ENCODE measurements around the gene GLCE.

DNA sequence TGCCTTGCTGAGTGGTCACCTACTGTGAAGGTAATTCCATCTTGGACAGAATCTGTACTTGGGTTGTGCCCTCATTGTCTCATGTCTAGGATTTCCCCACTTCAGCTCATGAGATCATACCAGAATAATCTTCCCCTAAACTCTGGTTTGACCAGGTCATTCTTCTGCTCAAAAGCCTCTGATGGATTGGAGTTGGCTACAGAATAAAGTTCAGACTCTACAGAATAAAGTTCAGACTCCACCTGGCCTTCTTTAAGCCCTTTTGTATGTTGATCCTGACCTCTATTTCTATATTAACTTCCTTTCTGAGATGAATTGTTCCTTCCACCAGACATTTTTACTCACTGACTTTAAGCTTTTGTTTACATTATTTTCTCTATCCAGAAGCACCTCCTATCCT lies 6.4 kb upstream of the GLCE start:
- no peak for TF ChIP-seq GABPA (IDR thresholded peaks at IDR 0.05; ENCODE audit: low read depth)
- TF ChIP-seq POLR2A (IDR thresholded peaks at IDR 0.05; ENCODE audit: low read depth, low read length): no peak
- TF ChIP-seq, protein P1, sequence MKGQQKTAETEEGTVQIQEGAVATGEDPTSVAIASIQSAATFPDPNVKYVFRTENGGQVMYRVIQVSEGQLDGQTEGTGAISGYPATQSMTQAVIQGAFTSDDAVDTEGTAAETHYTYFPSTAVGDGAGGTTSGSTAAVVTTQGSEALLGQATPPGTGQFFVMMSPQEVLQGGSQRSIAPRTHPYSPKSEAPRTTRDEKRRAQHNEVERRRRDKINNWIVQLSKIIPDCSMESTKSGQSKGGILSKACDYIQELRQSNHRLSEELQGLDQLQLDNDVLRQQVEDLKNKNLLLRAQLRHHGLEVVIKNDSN (IDR thresholded peaks at IDR 0.05; ENCODE audit: borderline replicate concordance, extremely low read length, insufficient read depth, low read depth, low read length): no peak
- TF ChIP-seq EZH2 (IDR thresholded peaks at IDR 0.05; ENCODE audit: borderline replicate concordance, control insufficient read depth, low read depth, low read length): no peak
- TF ChIP-seq FOXK2 (IDR thresholded peaks at IDR 0.05): no peak
- TF ChIP-seq POLR2AphosphoS2 (IDR thresholded peaks at IDR 0.05; ENCODE audit: low read depth, low read length): no peak
- no peak for TF ChIP-seq SIN3A (IDR thresholded peaks at IDR 0.05; ENCODE audit: low read depth, low read length)
- TF ChIP-seq RFX5 (IDR thresholded peaks at IDR 0.05; ENCODE audit: low read depth, low read length): no peak

Measured in GM12878 (cell line).